Measurements from ENCODE around the gene PLCH1.

The PLCH1 gene

GRCh38 chr3:155441506-155441905 is 303.4 kb downstream of the PLCH1 start:
- H3K4me3 ChIP-seq (ENCODE audit: low read depth, low read length, poor library complexity, severe bottlenecking), result no peak overlapping the region
- H4K20me1 ChIP-seq (ENCODE audit: insufficient read depth, low read length), result no peaks in the 10 kb centered on the region
- no peaks in the 10 kb centered on the region for H3F3A ChIP-seq (ENCODE audit: insufficient read depth, low read length)
- no peak overlapping the region for H3K4me2 ChIP-seq (ENCODE audit: low read length)
- no peak overlapping the region for H2AFZ ChIP-seq (ENCODE audit: low read length)
- no peaks in the 10 kb centered on the region for H3K4me1 ChIP-seq (ENCODE audit: insufficient read depth, low read length, severe bottlenecking)
- no peak overlapping the region for H3K27ac ChIP-seq (ENCODE audit: low read depth, low read length, poor library complexity, severe bottlenecking)
- H3K9me2 ChIP-seq (ENCODE audit: low read depth, low read length), result peaks cover 3% of the 10 kb centered on the region; the same call in 1 of the 2 replicates
- H3K36me3 ChIP-seq (ENCODE audit: insufficient read depth, low read length), result no peaks in the 10 kb centered on the region
- H3K9ac ChIP-seq (ENCODE audit: low read length), result no peak overlapping the region
- H3K27me3 ChIP-seq (ENCODE audit: insufficient read depth, low read length), result no peaks in the 10 kb centered on the region
- H3K79me2 ChIP-seq (ENCODE audit: insufficient read depth, low read length), result no peaks in the 10 kb centered on the region
- H3K9me3 ChIP-seq (ENCODE audit: low read length), result no peaks in the 10 kb centered on the region
- TF ChIP-seq EZH2 (IDR thresholded peaks at IDR 0.05; ENCODE audit: borderline replicate concordance, low read length) (no peak), CTCF (IDR thresholded peaks at IDR 0.05; ENCODE audit: low read length) (no peak)

DNA sequence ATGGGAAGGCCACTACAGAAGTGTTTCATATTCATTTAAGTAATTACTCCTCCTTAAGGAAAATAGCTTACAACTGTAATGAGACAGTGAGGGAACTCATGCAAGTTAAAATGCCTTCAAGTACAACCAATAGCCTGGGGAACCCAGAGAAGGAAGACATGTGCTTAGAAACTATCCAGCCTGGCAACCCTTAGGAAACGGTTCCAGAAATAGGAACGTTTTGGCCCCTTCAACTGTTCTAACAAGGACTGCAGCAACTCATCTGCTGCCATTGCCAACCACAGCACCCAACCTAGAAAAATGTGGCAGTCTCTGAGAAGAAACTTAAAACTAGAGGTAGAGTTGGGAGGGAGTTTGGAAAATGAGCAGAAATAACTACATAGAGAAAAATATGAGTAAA is 303.8 kb downstream of the PLCH1 start:
- Histone ChIP-seq H3K4me2 (ENCODE audit: low read length) (no peak overlapping the region), H3K9me2 (ENCODE audit: low read depth, low read length) (peaks cover 3% of the 10 kb centered on the region; the same call in 1 of the 2 replicates), H3K79me2 (ENCODE audit: insufficient read depth, low read length) (no peaks in the 10 kb centered on the region), H3K36me3 (ENCODE audit: insufficient read depth, low read length) (no peaks in the 10 kb centered on the region), H4K20me1 (ENCODE audit: insufficient read depth, low read length) (no peaks in the 10 kb centered on the region), H3K27ac (ENCODE audit: low read depth, low read length, poor library complexity, severe bottlenecking) (no peak overlapping the region), H3F3A (ENCODE audit: insufficient read depth, low read length) (no peaks in the 10 kb centered on the region), H2AFZ (ENCODE audit: low read length) (no peak overlapping the region), H3K4me3 (ENCODE audit: low read depth, low read length, poor library complexity, severe bottlenecking) (no peak overlapping the region), H3K27me3 (ENCODE audit: insufficient read depth, low read length) (no peaks in the 10 kb centered on the region), H3K4me1 (ENCODE audit: insufficient read depth, low read length, severe bottlenecking) (no peaks in the 10 kb centered on the region), H3K9me3 (ENCODE audit: low read length) (no peaks in the 10 kb centered on the region), H3K9ac (ENCODE audit: low read length) (no peak overlapping the region)
- no peak for TF ChIP-seq CTCF (IDR thresholded peaks at IDR 0.05; ENCODE audit: low read length)
- TF ChIP-seq EZH2 (IDR thresholded peaks at IDR 0.05; ENCODE audit: borderline replicate concordance, low read length), result no peak

- no peak overlapping the region for H3K4me2 ChIP-seq (ENCODE audit: low read length)
Observed at GRCh38 chr3:155435821-155436220, 309.1 kb downstream of the PLCH1 start.

More at GRCh38 chr3:155435821-155436220, 309.1 kb downstream of the PLCH1 start:
- no peak for TF ChIP-seq EZH2 (IDR thresholded peaks at IDR 0.05; ENCODE audit: borderline replicate concordance, low read length)
- no peak for TF ChIP-seq CTCF (IDR thresholded peaks at IDR 0.05; ENCODE audit: low read length)
- Histone ChIP-seq H3K79me2 (ENCODE audit: insufficient read depth, low read length) (no peaks in the 10 kb centered on the region), H3K9me3 (ENCODE audit: low read length) (no peaks in the 10 kb centered on the region), H3K36me3 (ENCODE audit: insufficient read depth, low read length) (no peaks in the 10 kb centered on the region), H3K9me2 (ENCODE audit: low read depth, low read length) (peaks cover 3% of the 10 kb centered on the region; the same call in 1 of the 2 replicates), H4K20me1 (ENCODE audit: insufficient read depth, low read length) (no peaks in the 10 kb centered on the region), H3K4me1 (ENCODE audit: insufficient read depth, low read length, severe bottlenecking) (no peaks in the 10 kb centered on the region), H3F3A (ENCODE audit: insufficient read depth, low read length) (no peaks in the 10 kb centered on the region), H3K4me3 (ENCODE audit: low read depth, low read length, poor library complexity, severe bottlenecking) (no peak overlapping the region), H2AFZ (ENCODE audit: low read length) (no peak overlapping the region), H3K27me3 (ENCODE audit: insufficient read depth, low read length) (no peaks in the 10 kb centered on the region; the same call in 1 of the 2 replicates), H3K9ac (ENCODE audit: low read length) (no peak overlapping the region), H3K27ac (ENCODE audit: low read depth, low read length, poor library complexity, severe bottlenecking) (no peak overlapping the region)
